ENCODE data around the gene PLA2G2F.

The PLA2G2F gene

DNA sequence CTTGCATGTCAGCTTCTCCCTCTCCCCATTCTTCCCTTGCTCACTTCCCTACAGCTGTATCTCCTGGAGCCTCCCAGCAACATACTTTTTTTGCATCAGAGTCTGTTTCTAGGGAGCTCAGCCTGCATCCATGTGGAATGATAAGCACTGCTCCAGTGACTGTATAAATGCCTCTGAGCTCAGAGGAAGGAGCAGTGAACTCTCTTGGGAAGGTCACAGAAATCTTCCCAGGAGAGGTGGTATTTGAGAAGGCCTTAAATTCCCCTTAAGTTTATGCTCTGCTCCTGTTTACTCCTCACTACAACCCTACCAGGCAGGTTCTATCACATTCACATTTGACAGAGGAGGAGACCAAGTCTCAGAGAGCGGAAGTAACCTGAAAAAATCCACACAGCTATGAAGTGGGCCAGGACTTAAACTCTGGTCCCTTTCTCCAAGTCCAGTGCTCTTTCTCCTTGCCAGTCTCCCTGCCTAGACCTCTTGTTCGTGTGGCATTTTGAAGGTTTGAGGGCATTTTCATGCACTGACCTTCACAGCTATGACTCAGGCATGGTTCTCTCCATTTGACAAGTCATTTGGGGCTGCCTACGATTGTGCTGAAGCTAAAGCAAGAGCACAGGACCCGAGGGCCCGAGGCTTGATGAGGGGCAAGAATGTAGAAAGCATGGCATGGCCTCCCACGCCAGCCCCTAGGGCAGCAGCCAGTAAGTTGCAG is 41.2 kb downstream of the PLA2G2F start:
- Histone ChIP-seq H3K4me1 (peaks cover 35 to 100% (median 66%) of the 10 kb centered on the region in 10 experiments), H3K9me3 (replicated peaks in 1 of 11) (peaks cover 0 to 13% (median 4%) of the 10 kb centered on the region in 11 experiments; a peak in 13 of 22 replicates), H3K9ac (no peak overlapping the region), H3K36me3 (no peaks in the 10 kb centered on the region), H3K27me3 (no peaks in the 10 kb centered on the region), H3K4me3 (no peak overlapping the region), H3K4me2 (peak overlapping the region in 3 of 11 experiments; percentile 6 to 29 (median 17); a peak in 5 of 22 replicates), H4K20me1 (no peaks in the 10 kb centered on the region), H3K27ac (peak overlapping the region in 6 of 11 experiments; percentile 1 to 53 (median 26); a peak in 5 of 22 replicates)
- no peak for TF ChIP-seq Cebpa-rat (IDR thresholded peaks at IDR 0.05)

DNA sequence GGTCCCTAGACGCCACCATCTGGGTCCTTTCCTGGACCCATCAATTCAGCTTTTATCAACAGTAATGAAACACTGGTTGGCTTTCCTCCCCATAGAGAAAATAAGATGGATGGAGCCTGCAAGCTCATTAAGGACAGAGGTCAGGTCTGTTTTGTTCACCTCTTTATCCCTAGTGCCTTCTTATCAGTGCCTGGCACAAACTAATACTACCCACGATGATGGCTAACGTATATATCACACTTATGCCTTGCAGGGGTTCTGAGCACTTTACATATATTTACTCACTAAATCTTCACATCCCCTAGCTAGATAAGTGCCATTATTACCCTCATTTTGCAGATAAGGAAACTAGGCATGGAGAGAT is 41.7 kb downstream of the PLA2G2F start:
- H3K27ac ChIP-seq, result peak overlapping the region in 5 of 11 experiments; percentile 1 to 42 (median 18); a peak in 4 of 22 replicates
- H3K27me3 ChIP-seq, result no peaks in the 10 kb centered on the region
- peaks cover 0 to 13% (median 4%) of the 10 kb centered on the region in 11 experiments; a peak in 13 of 22 replicates for H3K9me3 ChIP-seq (replicated peaks in 1 of 11)
- no peaks in the 10 kb centered on the region for H3K36me3 ChIP-seq
- H3K4me3 ChIP-seq, result no peak overlapping the region
- peaks cover 35 to 100% (median 66%) of the 10 kb centered on the region in 10 experiments for H3K4me1 ChIP-seq
- peak overlapping the region in 3 of 11 experiments; percentile 6 to 29 (median 17); a peak in 6 of 22 replicates for H3K4me2 ChIP-seq
- no peak for TF ChIP-seq Cebpa-rat (IDR thresholded peaks at IDR 0.05)
- H3K9ac ChIP-seq, result no peak overlapping the region
- no peaks in the 10 kb centered on the region for H4K20me1 ChIP-seq

DNA sequence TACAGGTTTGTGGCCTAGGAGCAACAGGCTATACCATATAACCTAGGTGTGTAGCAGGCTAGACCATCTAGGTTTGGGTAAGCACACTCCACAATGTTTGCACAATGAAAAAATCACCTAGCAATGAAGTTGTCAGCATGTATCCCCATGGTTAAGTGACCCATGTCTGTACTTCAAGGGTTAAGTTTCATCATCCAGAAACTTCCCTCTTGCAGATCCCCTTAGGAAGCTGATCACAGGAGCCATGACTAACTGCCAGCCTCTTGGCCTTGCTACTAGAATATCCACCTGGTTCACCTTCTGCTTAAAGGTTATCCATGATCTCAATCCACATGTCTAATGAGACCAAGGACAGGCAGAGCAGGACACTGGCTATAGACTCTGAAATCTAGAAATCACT is 43.3 kb downstream of the PLA2G2F start:
- Histone ChIP-seq H3K4me3 (no peak overlapping the region), H3K4me2 (peak overlapping the region in 9 of 11 experiments; percentile 4 to 97 (median 95); a peak in 14 of 22 replicates), H3K9ac (no peak overlapping the region), H3K4me1 (peaks cover 49 to 99% (median 72%) of the 10 kb centered on the region in 10 experiments), H3K9me3 (replicated peaks in 1 of 11) (peaks cover 0 to 13% (median 4%) of the 10 kb centered on the region in 11 experiments; a peak in 13 of 22 replicates), H3K27me3 (no peaks in the 10 kb centered on the region), H3K36me3 (no peaks in the 10 kb centered on the region), H3K27ac (peak overlapping the region in 8 of 11 experiments; percentile 18 to 97 (median 96); a peak in 12 of 22 replicates), H4K20me1 (no peaks in the 10 kb centered on the region)
- no peak for TF ChIP-seq Cebpa-rat (IDR thresholded peaks at IDR 0.05)

DNA sequence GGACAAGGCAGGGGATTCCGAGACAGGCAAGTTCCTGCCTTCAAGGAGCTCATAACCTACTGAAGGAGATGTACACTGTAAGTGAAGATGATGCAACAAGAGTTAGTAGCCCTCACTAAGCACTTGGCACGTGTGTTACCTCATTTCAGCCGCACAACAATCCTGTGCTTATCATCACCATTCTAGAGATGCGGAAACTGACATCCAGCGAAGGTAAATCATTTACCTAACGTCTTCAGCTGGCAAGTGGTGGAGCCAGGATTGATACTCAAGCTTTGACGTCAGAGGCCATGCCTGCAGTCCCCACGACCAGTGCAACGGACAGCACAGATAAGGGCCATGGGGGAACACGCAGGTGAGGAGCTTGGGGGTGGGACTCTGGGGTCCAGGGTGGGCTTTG is 43.9 kb downstream of the PLA2G2F start:
- Histone ChIP-seq H3K4me2 (peak overlapping the region in 10 of 11 experiments; percentile 93 to 99 (median 96); a peak in 18 of 22 replicates), H3K4me3 (no peak overlapping the region), H4K20me1 (no peaks in the 10 kb centered on the region), H3K4me1 (peaks cover 55 to 99% (median 78%) of the 10 kb centered on the region in 10 experiments), H3K27me3 (no peaks in the 10 kb centered on the region), H3K36me3 (no peaks in the 10 kb centered on the region), H3K9me3 (replicated peaks in 1 of 11) (peaks cover 0 to 13% (median 4%) of the 10 kb centered on the region in 11 experiments; a peak in 13 of 22 replicates), H3K9ac (no peak overlapping the region; a peak in 1 of 22 replicates), H3K27ac (peak overlapping the region in 9 of 11 experiments; percentile 94 to 97 (median 96); a peak in 15 of 22 replicates)
- TF ChIP-seq Cebpa-rat (IDR thresholded peaks at IDR 0.05), result peak in 1 of 11 experiments; percentile 7; a peak in 1 of 22 replicates

DNA sequence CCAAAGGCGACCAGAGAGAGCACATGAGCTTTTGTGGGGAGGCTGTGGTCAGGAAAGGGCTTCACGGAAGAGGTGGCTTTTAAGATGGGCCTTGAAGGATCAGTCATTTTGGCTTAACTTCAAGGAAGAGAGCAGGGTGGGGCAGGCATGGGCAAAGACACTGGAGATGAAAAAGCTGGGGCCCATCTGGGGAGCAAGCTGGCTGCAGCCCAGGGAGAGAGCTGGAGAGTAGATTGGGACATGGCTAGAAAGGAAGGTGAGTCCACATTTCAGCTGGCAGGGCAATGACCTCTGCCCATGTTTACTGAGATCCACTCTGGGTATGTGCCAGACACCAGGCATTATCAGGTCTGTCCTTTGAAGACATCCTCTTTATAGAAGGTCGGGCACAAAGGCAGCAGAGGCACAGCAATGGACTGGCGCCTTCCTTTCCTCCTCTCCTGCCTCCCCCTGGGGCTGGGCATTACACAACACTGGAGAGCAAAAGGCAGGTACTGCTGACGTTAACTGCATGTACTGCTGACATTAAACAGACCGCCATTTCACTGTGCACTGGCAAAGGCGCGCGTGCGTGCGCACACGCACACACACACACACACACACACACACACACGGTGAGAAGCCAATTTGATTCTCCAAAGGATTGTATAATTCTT is 44.6 kb downstream of the PLA2G2F start:
- H3K27me3 ChIP-seq, result no peaks in the 10 kb centered on the region
- peaks cover 59 to 99% (median 81%) of the 10 kb centered on the region in 10 experiments for H3K4me1 ChIP-seq

DNA sequence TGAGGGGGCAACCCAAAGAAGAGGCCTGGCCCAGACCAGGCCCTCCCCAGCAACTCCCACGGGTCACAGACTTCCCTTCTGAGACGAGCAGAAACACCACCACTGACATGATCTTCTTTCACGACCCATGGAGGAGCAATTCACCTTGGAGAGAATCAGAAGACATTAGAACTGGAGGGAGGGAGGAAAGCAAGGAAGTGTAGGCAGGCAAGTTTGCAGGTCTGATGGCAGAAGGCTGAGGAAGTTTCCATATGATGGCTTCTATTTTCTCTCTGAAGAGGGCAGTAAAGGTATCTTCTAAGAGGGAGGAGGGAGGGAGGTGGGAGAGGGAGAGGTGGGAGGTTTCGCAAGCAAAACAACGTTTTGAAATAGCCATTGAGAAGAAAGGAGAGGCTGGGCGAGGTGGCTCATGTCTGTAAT is 45.4 kb downstream of the PLA2G2F start:
- Histone ChIP-seq H3K4me2 (peak overlapping the region; percentile 93 to 99 (median 96)), H3K27ac (peak overlapping the region in 10 of 11 experiments; percentile 91 to 97 (median 96); a peak in 20 of 22 replicates), H3K27me3 (no peaks in the 10 kb centered on the region), H3K9ac (peak overlapping the region in 9 of 11 experiments; percentile 81 to 92 (median 88); a peak in 17 of 22 replicates), H3K4me1 (peaks cover 62 to 99% (median 81%) of the 10 kb centered on the region in 10 experiments), H3K36me3 (no peaks in the 10 kb centered on the region), H3K9me3 (replicated peaks in 1 of 11) (peaks cover 0 to 10% (median 4%) of the 10 kb centered on the region in 11 experiments; a peak in 13 of 22 replicates), H3K4me3 (peak overlapping the region in 5 of 10 experiments; percentile 55 to 74 (median 62); a peak in 6 of 20 replicates), H4K20me1 (no peaks in the 10 kb centered on the region)
- TF ChIP-seq Cebpa-rat (IDR thresholded peaks at IDR 0.05), result peak in 7 of 11 experiments; percentile 13 to 74 (median 50); a peak in 5 of 22 replicates

More for the DNA sequence above, 44.6 kb downstream of the PLA2G2F start:
- TF ChIP-seq Cebpa-rat (IDR thresholded peaks at IDR 0.05), result no peak
- peak overlapping the region; percentile 93 to 99 (median 96) for H3K4me2 ChIP-seq
- H3K9me3 ChIP-seq (replicated peaks in 1 of 11), result peaks cover 0 to 13% (median 4%) of the 10 kb centered on the region in 11 experiments; a peak in 13 of 22 replicates
- peak overlapping the region in 9 of 11 experiments; percentile 19 to 92 (median 88); a peak in 12 of 22 replicates for H3K9ac ChIP-seq
- no peak overlapping the region for H3K4me3 ChIP-seq
- H3K36me3 ChIP-seq, result no peaks in the 10 kb centered on the region
- no peaks in the 10 kb centered on the region for H4K20me1 ChIP-seq
- peak overlapping the region in 10 of 11 experiments; percentile 91 to 97 (median 96); a peak in 19 of 22 replicates for H3K27ac ChIP-seq

DNA sequence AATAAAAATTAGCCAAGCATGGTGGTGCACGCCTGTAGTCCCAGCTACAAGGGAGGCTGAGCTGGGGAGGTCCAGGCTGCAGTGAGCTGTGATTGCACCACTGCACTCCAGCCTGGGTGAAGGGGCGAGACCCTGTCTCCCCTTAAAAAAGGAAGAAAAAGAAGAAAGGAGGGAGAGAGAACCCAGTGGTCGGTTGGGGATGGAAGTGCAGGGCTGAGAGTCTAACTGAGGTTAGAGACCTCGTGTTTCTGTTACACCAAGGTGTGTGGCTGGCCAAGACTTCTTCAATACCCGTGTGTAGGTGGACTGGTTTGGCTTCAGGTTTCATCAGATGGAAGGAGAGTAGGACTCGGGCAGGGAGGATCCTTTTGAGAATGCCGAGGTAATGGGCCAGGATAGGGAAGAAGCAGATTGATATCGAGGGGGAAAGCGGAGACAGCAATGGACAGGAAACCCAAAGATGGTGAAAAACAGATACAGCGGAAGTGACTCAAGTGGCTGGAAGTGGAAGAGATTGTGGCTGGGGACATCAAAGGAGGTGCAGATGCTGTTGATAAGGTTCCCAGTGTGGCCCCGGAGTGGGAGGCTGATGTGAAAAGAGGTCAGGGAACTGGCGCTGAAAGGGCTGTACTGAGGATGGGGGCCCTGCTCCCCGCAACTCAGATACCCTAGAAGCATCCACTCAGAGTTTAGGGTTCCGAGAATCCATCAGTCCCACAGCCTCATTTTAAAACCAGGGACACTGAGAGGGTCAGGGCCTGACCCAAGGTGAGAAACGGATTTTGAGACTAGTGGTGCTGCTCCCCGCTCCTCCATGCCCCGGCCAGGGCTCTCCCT is 46.1 kb downstream of the PLA2G2F start:
- peak in 2 of 11 experiments; percentile 4 to 6; a peak in 1 of 22 replicates for TF ChIP-seq Cebpa-rat (IDR thresholded peaks at IDR 0.05)
- H3K36me3 ChIP-seq, result no peaks in the 10 kb centered on the region
- H3K4me2 ChIP-seq, result peak overlapping the region; percentile 93 to 99 (median 96)
- H3K27ac ChIP-seq, result peak overlapping the region; percentile 85 to 97 (median 96); a peak in 21 of 22 replicates
- H4K20me1 ChIP-seq, result no peaks in the 10 kb centered on the region
- peak overlapping the region; percentile 78 to 92 (median 88); a peak in 21 of 22 replicates for H3K9ac ChIP-seq
- no peaks in the 10 kb centered on the region for H3K27me3 ChIP-seq
- H3K9me3 ChIP-seq (replicated peaks in 1 of 11), result peaks cover 0 to 3% (median 0%) of the 10 kb centered on the region in 11 experiments; a peak in 8 of 22 replicates
- peak overlapping the region; percentile 30 to 74 (median 60); a peak in 18 of 20 replicates for H3K4me3 ChIP-seq
- H3K4me1 ChIP-seq, result peaks cover 70 to 100% (median 88%) of the 10 kb centered on the region in 10 experiments

Data from BLaER1 treated with 17β-estradiol and CSF1 and Interleukin-3, amounts not matched to agents 10 nM and 100 nM (cell line).